ENCODE data around the gene PTPN21. TPM values are rescaled to one million over a fixed set of nuclear protein-coding genes. Genes with fewer than 3 reads are reported as not detected.

Gene PTPN21
- total and polyA plus RNA-seq, 2 of the 13 experiments (the other 11 are each of a cell fraction or from before 2014, with no cell fraction given) = 2.0 to 3.7 TPM

DNA sequence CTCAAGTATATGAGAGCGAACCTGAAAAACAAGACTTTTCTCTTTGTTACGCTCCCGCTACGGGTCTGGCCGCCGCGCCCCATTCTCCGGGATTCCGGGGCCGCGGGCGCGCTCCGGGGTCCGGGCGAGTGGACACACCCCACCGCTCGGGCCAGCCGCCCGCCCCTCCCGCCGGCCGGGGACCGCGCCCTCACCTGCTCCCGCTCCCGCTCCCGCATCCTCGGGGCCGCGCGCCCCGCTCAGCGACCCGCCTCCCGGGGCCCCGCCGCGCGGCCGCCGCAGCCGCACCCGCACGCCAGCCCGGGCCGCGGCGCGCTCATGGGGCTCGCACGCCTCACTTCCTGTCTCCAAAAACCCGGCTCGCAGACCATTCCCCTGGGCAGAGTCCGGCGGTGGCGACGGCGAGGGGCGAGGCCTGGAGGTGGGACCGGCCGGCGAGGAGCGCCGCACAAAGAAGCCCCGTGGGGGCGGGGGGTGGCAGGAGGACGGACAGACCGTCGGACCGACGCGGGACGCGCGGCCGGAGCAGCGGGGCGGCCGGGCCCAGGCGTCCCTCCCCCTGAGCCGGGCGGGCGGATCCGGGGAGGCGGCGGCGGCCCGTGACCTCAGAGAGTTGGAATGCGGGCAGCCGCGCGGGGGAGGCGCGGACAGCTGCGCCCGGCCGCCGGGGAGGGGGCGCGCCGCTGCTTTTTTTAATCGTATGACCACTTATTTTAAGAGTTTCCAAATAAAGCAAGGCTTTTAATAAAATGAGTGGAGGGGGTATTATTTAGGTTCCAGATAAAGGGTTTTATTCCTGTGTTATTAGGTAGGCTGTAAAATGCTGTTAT is at the start of gene PTPN21 (continued):
- TF ChIP-seq ZFP91 (CRISPR knock-in tag; IDR thresholded peaks at IDR 0.05; ENCODE audit: borderline replicate concordance) (no peak), ZNF766 (CRISPR knock-in tag; IDR thresholded peaks at IDR 0.05; ENCODE audit: borderline replicate concordance) (no peak), ZFP36L1 (CRISPR knock-in tag; IDR thresholded peaks at IDR 0.05) (no peak), MAZ (IDR thresholded peaks at IDR 0.05; ENCODE audit: borderline replicate concordance, low read depth, low read length) (no peak), MAZ (CRISPR knock-in tag; IDR thresholded peaks at IDR 0.05; ENCODE audit: low read depth) (peak; percentile 79; the same call in 1 of the 2 replicates), AHR (CRISPR knock-in tag; IDR thresholded peaks at IDR 0.05) (no peak), NFATC3 (CRISPR knock-in tag; IDR thresholded peaks at IDR 0.05) (no peak), ATF2 (CRISPR knock-in tag; IDR thresholded peaks at IDR 0.05) (peak; percentile 84; the same call in 1 of the 2 replicates), BRD4 (CRISPR knock-in tag; IDR thresholded peaks at IDR 0.05) (no peak), MTA1 (CRISPR knock-in tag; IDR thresholded peaks at IDR 0.05; ENCODE audit: borderline replicate concordance) (peak; percentile 46; the same call in 1 of the 2 replicates), ZFY (CRISPR knock-in tag; IDR thresholded peaks at IDR 0.05) (peak; percentile 74), HOXA3 (CRISPR knock-in tag; IDR thresholded peaks at IDR 0.05) (peak; percentile 50), POGK (CRISPR knock-in tag; conservative IDR thresholded peaks at IDR 0.05) (0 out of 2 replicates have a peak, but pooled peaks have one; percentile 32), TEAD3 (CRISPR knock-in tag; optimal IDR thresholded peaks at IDR 0.05; ENCODE audit: borderline replicate concordance) (peak; percentile 64), KMT2B (CRISPR knock-in tag; IDR thresholded peaks at IDR 0.05) (0 out of 2 replicates have a peak, but pooled peaks have one; percentile 28), MXD3 (CRISPR knock-in tag; IDR thresholded peaks at IDR 0.05) (0 out of 2 replicates have a peak, but pooled peaks have one; percentile 47), ASH2L (IDR thresholded peaks at IDR 0.05; ENCODE audit: insufficient read length, low read depth, low read length) (peak; percentile 53)
- TF ChIP-seq, protein P1, sequence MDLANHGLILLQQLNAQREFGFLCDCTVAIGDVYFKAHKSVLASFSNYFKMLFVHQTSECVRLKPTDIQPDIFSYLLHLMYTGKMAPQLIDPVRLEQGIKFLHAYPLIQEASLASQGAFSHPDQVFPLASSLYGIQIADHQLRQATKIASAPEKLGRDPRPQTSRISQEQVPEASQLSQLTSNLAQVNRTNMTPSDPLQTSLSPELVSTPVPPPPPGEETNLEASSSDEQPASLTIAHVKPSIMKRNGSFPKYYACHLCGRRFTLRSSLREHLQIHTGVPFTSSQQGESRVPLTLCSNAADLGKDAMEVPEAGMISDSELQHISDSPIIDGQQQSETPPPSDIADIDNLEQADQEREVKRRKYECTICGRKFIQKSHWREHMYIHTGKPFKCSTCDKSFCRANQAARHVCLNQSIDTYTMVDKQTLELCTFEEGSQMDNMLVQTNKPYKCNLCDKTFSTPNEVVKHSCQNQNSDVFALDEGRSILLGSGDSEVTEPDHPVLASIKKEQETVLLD (CRISPR knock-in tag; IDR thresholded peaks at IDR 0.05; ENCODE audit: low read depth) = peak; percentile 72
